IMR-90 (cell line): ENCODE measurements around the gene IFFO2. TPM values are rescaled to one million over a fixed set of nuclear protein-coding genes. Genes with fewer than 3 reads are reported as not detected.
A peak's percentile ranks its signal among the peaks of the same experiment; 100 is the strongest.

Experiments used
- ATAC-seq: fragments of 200-7000 bp; cut with Tn5 transposase; 2 replicates; pipeline ENCODE4 v1.9.1; 2020; ENCODE audit warnings: low read depth, mild to moderate bottlenecking, moderate library complexity
- BruUV-seq: library from RNA; stranded (reverse); fragments of 400-500 nt; replicated peaks from 2 replicates; lab custom pipeline; 2021; lab: Mats Ljungman, UMichigan
- CTCF ChIA-PET: fragments of 300-600 bp; formaldehyde crosslinking; extraction: SDS; loops from one replicate; lab custom pipeline; 2021; ENCODE audit warnings: antibody characterized with exemption; lab: Yijun Ruan, JAX
- POLR2A ChIA-PET: fragments of 300-600 bp; sonication (Branson Sonifier 250); formaldehyde crosslinking; loops from one replicate; lab custom pipeline; 2022; ENCODE audit warnings: antibody characterized with exemption; ENCODE audit not compliant: unreplicated experiment; lab: Charles Lee
- DNase-seq: peaks from one replicate; pipeline ENCODE4 v3.0.0; 2013
- H2AFZ ChIP-seq: replicated peaks from 2 replicates; pipeline ENCODE3; 2013; ENCODE audit warnings: low read length, mild to moderate bottlenecking; ENCODE audit not compliant: poor library complexity
- H2AK5ac ChIP-seq: 2 replicates; pipeline ENCODE4 v1.6.1; 2013; ENCODE audit warnings: low read depth, low read length, inconsistent platforms
- H2AK9ac ChIP-seq: replicated peaks from 2 replicates; pipeline ENCODE3; 2013; ENCODE audit warnings: mild to moderate bottlenecking, low read depth, low read length, moderate library complexity; ENCODE audit not compliant: poor library complexity
- H2BK120ac ChIP-seq: 2 replicates; pipeline ENCODE4 v1.6.1; 2013; ENCODE audit warnings: low read depth, low read length, inconsistent platforms
- H2BK15ac ChIP-seq: 3 replicates; pipeline ENCODE4 v1.6.1; 2013; ENCODE audit warnings: low read depth, low read length, inconsistent platforms
- H2BK20ac ChIP-seq: 2 replicates; pipeline ENCODE4 v1.6.1; 2013; ENCODE audit warnings: low read depth, mild to moderate bottlenecking, inconsistent platforms, low read length, moderate library complexity
- H2BK5ac ChIP-seq: 2 replicates; pipeline ENCODE4 v1.6.1; 2013; ENCODE audit warnings: mild to moderate bottlenecking, low read depth, low read length, inconsistent platforms; ENCODE audit not compliant: poor library complexity, severe bottlenecking
- H3K14ac ChIP-seq: replicated peaks from 2 replicates; pipeline ENCODE4 v1.6.1; 2013; ENCODE audit warnings: low read depth, low read length, inconsistent platforms
- H3K18ac ChIP-seq: 2 replicates; pipeline ENCODE4 v1.6.1; 2013; ENCODE audit warnings: low read depth, low read length, control low read depth
- H3K23ac ChIP-seq: 2 replicates; pipeline ENCODE4 v1.6.1; 2013; ENCODE audit warnings: low read depth, low read length, inconsistent platforms
- H3K27ac ChIP-seq: 2 replicates; pipeline ENCODE4 v1.5.1; 2013; ENCODE audit warnings: mild to moderate bottlenecking, control low read depth, low read length; ENCODE audit not compliant: insufficient read depth
- H3K27me3 ChIP-seq: 2 replicates; pipeline ENCODE4 v1.6.1; 2013; ENCODE audit warnings: low read length; ENCODE audit not compliant: control insufficient read depth, insufficient read depth
- H3K36me3 ChIP-seq: 2 replicates; pipeline ENCODE4 v1.6.1; 2013; ENCODE audit warnings: low read length, mixed read lengths; ENCODE audit not compliant: control insufficient read depth, insufficient read depth
- H3K4ac ChIP-seq: 2 replicates; pipeline ENCODE4 v1.6.1; 2013; ENCODE audit warnings: low read depth, low read length, inconsistent platforms
- H3K4me1 ChIP-seq: 2 replicates; pipeline ENCODE4 v1.6.1; 2013; ENCODE audit warnings: low read length, mixed read lengths; ENCODE audit not compliant: control insufficient read depth, insufficient read depth
- H3K4me2 ChIP-seq: 2 replicates; pipeline ENCODE4 v1.6.1; 2013; ENCODE audit warnings: low read depth, mild to moderate bottlenecking, control low read depth, low read length, moderate library complexity
- H3K4me3 ChIP-seq: 2 replicates; pipeline ENCODE4 v1.5.1; 2013; ENCODE audit warnings: low read depth, mild to moderate bottlenecking, control low read depth, low read length, moderate library complexity; ENCODE audit not compliant: insufficient read depth
- H3K56ac ChIP-seq: 2 replicates; pipeline ENCODE4 v1.6.1; 2013; ENCODE audit warnings: low read length, inconsistent platforms; ENCODE audit not compliant: insufficient read depth; ENCODE audit errors: extremely low read depth
- H3K79me1 ChIP-seq, 2 experiments: 2 replicates each; pipeline ENCODE4 v1.6.1; 2013; ENCODE audit warnings: low read length in 2 of 2, inconsistent platforms in 1 of 2, low read depth in 1 of 2
- H3K9ac ChIP-seq: 2 replicates; pipeline ENCODE4 v1.6.1; 2013; ENCODE audit warnings: low read depth, low read length, control low read depth
- H3K9me1 ChIP-seq: 2 replicates; pipeline ENCODE4 v1.6.1; 2013; ENCODE audit warnings: low read length, inconsistent platforms; ENCODE audit not compliant: insufficient read depth
- H3K9me3 ChIP-seq: 2 replicates; pipeline ENCODE4 v1.6.1; 2013; ENCODE audit warnings: low read length; ENCODE audit not compliant: control insufficient read depth, insufficient read depth
- H4K20me1 ChIP-seq: 2 replicates; pipeline ENCODE4 v1.6.1; 2013; ENCODE audit warnings: low read length, inconsistent platforms; ENCODE audit not compliant: insufficient read depth
- H4K5ac ChIP-seq: 2 replicates; pipeline ENCODE4 v1.6.1; 2013; ENCODE audit warnings: mild to moderate bottlenecking, low read depth, low read length, control low read depth
- H4K8ac ChIP-seq, 2 experiments: 2 replicates each; pipeline ENCODE4 v1.6.1; 2013; ENCODE audit warnings: low read depth in 2 of 2, low read length in 2 of 2, control low read depth in 1 of 2, inconsistent platforms in 1 of 2
- H4K91ac ChIP-seq: 2 replicates; pipeline ENCODE4 v1.6.1; 2013; ENCODE audit warnings: low read depth, low read length, inconsistent platforms; ENCODE audit not compliant: insufficient read depth
- BHLHE40 ChIP-seq: fragments of 150-350 bp; IDR thresholded peaks from 2 replicates; pipeline ENCODE4 v1.6.1; 2016; ENCODE audit warnings: mild to moderate bottlenecking, low read depth, low read length
- CEBPB ChIP-seq: IDR thresholded peaks from 2 replicates; pipeline ENCODE4 v1.6.1; 2012; ENCODE audit warnings: low read depth, low read length, improper control_type of control experiment
- CHD1 ChIP-seq: IDR thresholded peaks from 2 replicates; pipeline ENCODE4 v1.6.1; 2012; ENCODE audit warnings: low read depth, low read length, improper control_type of control experiment
- FOS ChIP-seq: fragments of 150-350 bp; IDR thresholded peaks from 2 replicates; pipeline ENCODE4 v1.6.1; 2016; ENCODE audit warnings: low read depth, low read length
- MAFK ChIP-seq: IDR thresholded peaks from 2 replicates; pipeline ENCODE4 v1.6.1; 2012; ENCODE audit warnings: low read depth, low read length, improper control_type of control experiment
- MXI1 ChIP-seq: IDR thresholded peaks from 2 replicates; pipeline ENCODE4 v1.6.1; 2012; ENCODE audit warnings: low read depth, mild to moderate bottlenecking, low read length, moderate library complexity, borderline replicate concordance
- NFE2L2 ChIP-seq: fragments of 150-350 bp; IDR thresholded peaks from 2 replicates; pipeline ENCODE4 v1.6.1; 2016; ENCODE audit warnings: low read depth, mild to moderate bottlenecking, low read length
- POLR2A ChIP-seq: IDR thresholded peaks from 2 replicates; pipeline ENCODE4 v1.6.1; 2012; ENCODE audit warnings: mild to moderate bottlenecking, low read depth, low read length
- RAD21 ChIP-seq: IDR thresholded peaks from 2 replicates; pipeline ENCODE4 v1.6.1; 2012; ENCODE audit warnings: low read length, improper control_type of control experiment
- RCOR1 ChIP-seq: IDR thresholded peaks from 2 replicates; pipeline ENCODE4 v1.6.1; 2012; ENCODE audit warnings: mild to moderate bottlenecking, low read length, improper control_type of control experiment; ENCODE audit not compliant: insufficient replicate concordance
- RFX5 ChIP-seq: IDR thresholded peaks from 2 replicates; pipeline ENCODE4 v1.8.0; 2012; ENCODE audit warnings: low read depth, mild to moderate bottlenecking, low read length, moderate library complexity
- WGBS, 2 experiments: methylation state at CpG; one replicate each; pipeline versions ENCODE4 v1.1.5 to v1.1.7; 2013; ENCODE audit warnings: missing lambda C conversion rate in 2 of 2; ENCODE audit not compliant: insufficient read length in 1 of 2; ENCODE audit errors: extremely low coverage in 2 of 2; 5-methylcytosine and 5-hydroxymethylcytosine counted together
- dilution Hi-C: fragments of 300-500 bp; cut with HindIII; formaldehyde crosslinking; loops from one replicate; pipeline ENCODE4 v1.14.3; 2018; ENCODE audit warnings: low sequenced_read_pairs; ENCODE audit not compliant: unreplicated experiment
- in situ Hi-C: fragments of 300-500 bp; cut with MboI; formaldehyde crosslinking; loops from 3 replicates; pipeline ENCODE4 v1.14.3; 2019; ENCODE audit warnings: low sequenced_read_pairs, inconsistent platforms, mixed read lengths
- intact Hi-C: fragments of 100-400 bp; cut with micrococcal nuclease; formaldehyde crosslinking; loops from 2 replicates; pipeline ENCODE4 v1.10.0; 2022
- polyA plus RNA-seq, 3 experiments: library from polyadenylated mRNA; depleted of rRNA; stranded (reverse); fragments of >200 nt; gene quantifications; 2 replicates each; pipeline ENCODE4 v1.2.3, GENCODE V29; 2012; ENCODE audit warnings: low replicate concordance in 1 of 3
- total RNA-seq: library from RNA; depleted of rRNA; stranded (reverse); fragments of >200 nt; gene quantifications from 2 replicates; pipeline ENCODE4 v1.2.3, GENCODE V29; 2012
- TF ChIP-seq, protein P1 (sequence below): conservative IDR thresholded peaks from 2 replicates; pipeline ENCODE4 v1.5.1; 2012; ENCODE audit warnings: mild to moderate bottlenecking, low read depth, low read length, improper control_type of control experiment
- TF ChIP-seq, protein P2 (sequence below): fragments of 150-350 bp; IDR thresholded peaks from 2 replicates; pipeline ENCODE4 v1.6.1; 2016; ENCODE audit warnings: low read depth, mild to moderate bottlenecking, low read length, moderate library complexity, borderline replicate concordance

Gene IFFO2
- total and polyA plus RNA-seq, 2 of the 4 experiments (the other 2 are of a cell fraction): 14.5 to 18.2 TPM

DNA sequence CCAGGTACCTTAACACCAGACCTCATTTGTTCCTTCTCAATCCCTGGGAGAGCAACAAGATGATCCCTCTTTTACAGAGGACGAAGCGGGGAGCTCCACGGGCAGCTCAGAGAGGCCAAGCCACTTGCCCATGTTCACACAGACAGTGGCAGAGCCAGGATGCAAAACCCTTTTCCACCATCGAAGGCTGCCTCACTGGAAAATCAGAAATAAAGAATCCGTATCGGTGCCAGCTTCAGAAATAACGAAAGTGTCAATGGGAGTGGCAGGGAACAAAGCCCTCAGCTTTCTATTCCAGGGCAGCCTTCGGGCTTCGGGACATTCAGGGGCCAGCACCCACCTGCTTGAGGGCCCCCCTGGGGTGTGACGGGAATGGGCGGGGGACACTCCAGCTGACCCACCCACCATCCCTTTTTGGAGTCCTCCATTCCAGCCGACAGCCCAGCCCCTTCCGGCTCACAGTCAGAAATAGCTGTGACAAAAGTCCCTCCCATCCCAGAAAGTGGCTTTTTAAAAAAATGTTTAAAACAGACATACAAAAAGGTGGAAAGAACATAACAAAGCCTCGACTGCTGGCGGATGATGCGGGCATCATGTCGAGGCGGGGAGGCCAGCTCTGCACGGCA, 6.0 kb downstream of the IFFO2 start:
- H3K4me1 ChIP-seq: peaks cover 52% of the 10 kb centered on the region
- ChIA-PET POLR2A (interaction anchor here (0.6 kb wide), 1 partner anchor 17 kb away, joined by 4 read pairs; no protein-coding TSS in a partner anchor), CTCF (interaction anchor here (0.6 to 1.4 kb wide), 3 partner anchors 28 to 230 kb away, joined by 3 to 4 read pairs (median 3); no protein-coding TSS in a partner anchor)
- H3K79me1 ChIP-seq: peaks cover 13 to 86% of the 10 kb centered on the region in 2 experiments; a peak in 3 of 4 replicates
- peak overlapping the region; percentile 66 for H3K18ac ChIP-seq
- peak overlapping the region; percentile 91 for H2AFZ ChIP-seq
- H3K9me3 ChIP-seq: no peaks in the 10 kb centered on the region
- H4K20me1 ChIP-seq: peaks cover 21% of the 10 kb centered on the region
- peak overlapping the region; percentile 28; the same call in 1 of the 2 replicates for H3K4me3 ChIP-seq
- H3K27ac ChIP-seq: peak overlapping the region; percentile 93
- peak overlapping the region; percentile 99 for H2BK120ac ChIP-seq
- H3K9ac ChIP-seq: peak overlapping the region; percentile 75
- peak overlapping the region; percentile 97 for H2AK5ac ChIP-seq
- H2BK5ac ChIP-seq: peak overlapping the region; percentile 92
- peak overlapping the region; percentile 85 for H2AK9ac ChIP-seq
- DNase-seq (no peak), ATAC-seq (0 out of 2 replicates have a peak, but pooled peaks have one; percentile 4)
- H3K36me3 ChIP-seq: no peaks in the 10 kb centered on the region
- in situ Hi-C loops (no loop called here), intact Hi-C loops (loop anchor here (5.0 kb wide), 1 partner anchor 122 kb away; no protein-coding TSS in a partner anchor), dilution Hi-C loops (no loop called here)
- H3K56ac ChIP-seq: peak overlapping the region; percentile 94
- peak overlapping the region; percentile 97 for H4K91ac ChIP-seq
- peak overlapping the region; percentile 70 for H3K4me2 ChIP-seq
- peak overlapping the region; percentile 89 for H2BK20ac ChIP-seq
- peak overlapping the region; percentile 100 for H3K4ac ChIP-seq
- WGBS, 2 experiments: 35% methylated on average over 9 of the region's 19 CpGs; no CpG with 5 or more reads in 1 of the 2 experiments
- peak overlapping the region; percentile 95; the same call in 2 of the 3 replicates for H2BK15ac ChIP-seq
- TF ChIP-seq MAFK (no peak), CEBPB (no peak), POLR2A (no peak), RAD21 (no peak), BHLHE40 (no peak), RCOR1 (no peak), FOS (no peak), MXI1 (no peak), NFE2L2 (no peak), RFX5 (no peak), CHD1 (no peak)
- TF ChIP-seq, protein P1, sequence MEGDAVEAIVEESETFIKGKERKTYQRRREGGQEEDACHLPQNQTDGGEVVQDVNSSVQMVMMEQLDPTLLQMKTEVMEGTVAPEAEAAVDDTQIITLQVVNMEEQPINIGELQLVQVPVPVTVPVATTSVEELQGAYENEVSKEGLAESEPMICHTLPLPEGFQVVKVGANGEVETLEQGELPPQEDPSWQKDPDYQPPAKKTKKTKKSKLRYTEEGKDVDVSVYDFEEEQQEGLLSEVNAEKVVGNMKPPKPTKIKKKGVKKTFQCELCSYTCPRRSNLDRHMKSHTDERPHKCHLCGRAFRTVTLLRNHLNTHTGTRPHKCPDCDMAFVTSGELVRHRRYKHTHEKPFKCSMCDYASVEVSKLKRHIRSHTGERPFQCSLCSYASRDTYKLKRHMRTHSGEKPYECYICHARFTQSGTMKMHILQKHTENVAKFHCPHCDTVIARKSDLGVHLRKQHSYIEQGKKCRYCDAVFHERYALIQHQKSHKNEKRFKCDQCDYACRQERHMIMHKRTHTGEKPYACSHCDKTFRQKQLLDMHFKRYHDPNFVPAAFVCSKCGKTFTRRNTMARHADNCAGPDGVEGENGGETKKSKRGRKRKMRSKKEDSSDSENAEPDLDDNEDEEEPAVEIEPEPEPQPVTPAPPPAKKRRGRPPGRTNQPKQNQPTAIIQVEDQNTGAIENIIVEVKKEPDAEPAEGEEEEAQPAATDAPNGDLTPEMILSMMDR: no peak
- TF ChIP-seq, protein P2, sequence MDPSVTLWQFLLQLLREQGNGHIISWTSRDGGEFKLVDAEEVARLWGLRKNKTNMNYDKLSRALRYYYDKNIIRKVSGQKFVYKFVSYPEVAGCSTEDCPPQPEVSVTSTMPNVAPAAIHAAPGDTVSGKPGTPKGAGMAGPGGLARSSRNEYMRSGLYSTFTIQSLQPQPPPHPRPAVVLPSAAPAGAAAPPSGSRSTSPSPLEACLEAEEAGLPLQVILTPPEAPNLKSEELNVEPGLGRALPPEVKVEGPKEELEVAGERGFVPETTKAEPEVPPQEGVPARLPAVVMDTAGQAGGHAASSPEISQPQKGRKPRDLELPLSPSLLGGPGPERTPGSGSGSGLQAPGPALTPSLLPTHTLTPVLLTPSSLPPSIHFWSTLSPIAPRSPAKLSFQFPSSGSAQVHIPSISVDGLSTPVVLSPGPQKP: no peak
- peaks cover 21% of the 10 kb centered on the region for H3K9me1 ChIP-seq
- no TSS peak for BruUV-seq
- H3K14ac ChIP-seq: peak overlapping the region; percentile 97
- peak overlapping the region; percentile 81 to 98 for H4K8ac ChIP-seq
- peak overlapping the region; percentile 75 for H4K5ac ChIP-seq
- peak overlapping the region; percentile 99 for H3K23ac ChIP-seq
- H3K27me3 ChIP-seq: no peaks in the 10 kb centered on the region
